Stomach (tissue), 9 donors: Measurements from ENCODE around the gene FASTK. TPM values are rescaled to one million over a fixed set of nuclear protein-coding genes. Genes with fewer than 3 reads are reported as not detected.
A peak's percentile ranks its signal among the peaks of the same experiment; 100 is the strongest.

ENCODE experiments used
- DNase-seq, 2 donors: peaks; one replicate each; pipeline versions ENCODE4 v3.0.0 to v3.0.0-alpha.2; 2013 to 2019
- H3K27ac ChIP-seq, 5 donors: fragments of 200-600 bp in 4 of 5; sonication (generic) in 4 of 5; one replicate each; pipeline ENCODE4 v1.5.1; 2013 to 2019; ENCODE audit warnings: mild to moderate bottlenecking in 1 of 5, moderate library complexity in 1 of 5
- H3K27me3 ChIP-seq, 3 donors: fragments of 200-600 bp; sonication (generic); one replicate each; pipeline ENCODE4 v1.5.1; 2017 to 2019; ENCODE audit warnings: mixed run types in 1 of 3
- H3K36me3 ChIP-seq, 4 donors: fragments of 200-600 bp; sonication (generic); 1 replicate in 3 of 4; 2 replicates in 1 of 4; pipeline ENCODE4 v1.5.1; 2016 to 2019
- H3K4me1 ChIP-seq, 4 donors: fragments of 200-600 bp; sonication (generic); one replicate each; pipeline ENCODE4 v1.5.1; 2016 to 2019
- H3K4me3 ChIP-seq, 4 donors: fragments of 200-600 bp; sonication (generic) in 3 of 4; one replicate each; pipeline ENCODE4 v1.5.1; 2016 to 2019; ENCODE audit warnings: mild to moderate bottlenecking in 1 of 4
- H3K9me3 ChIP-seq, 4 donors: fragments of 200-600 bp; sonication (generic); one replicate each; pipeline ENCODE4 v1.5.1; 2016 to 2019
- CTCF ChIP-seq, 7 experiments: fragments of 450-650 bp in 4 of 7; fragments of 200-600 bp in 3 of 7; sonication (generic) in 3 of 7; IDR thresholded peaks; one replicate each; pipeline ENCODE4 v1.5.1; 2016 to 2019; ENCODE audit warnings: antibody characterized with exemption in 7 of 7, control low read depth in 2 of 7, mild to moderate bottlenecking in 1 of 7
- EP300 ChIP-seq: sonication (generic); formaldehyde crosslinking; IDR thresholded peaks from one replicate; pipeline ENCODE4 v1.6.1; 2017; ENCODE audit warnings: antibody characterized with exemption
- POLR2A ChIP-seq, 4 donors: fragments of 450-650 bp; IDR thresholded peaks; one replicate each; pipeline ENCODE4 v1.6.1; 2016; ENCODE audit warnings: antibody characterized with exemption in 4 of 4, control low read depth in 2 of 4, mild to moderate bottlenecking in 1 of 4, moderate library complexity in 1 of 4
- POLR2AphosphoS5 ChIP-seq, 3 donors: sonication (generic); formaldehyde crosslinking; IDR thresholded peaks; one replicate each; pipeline ENCODE4 v1.6.1; 2016; ENCODE audit warnings: antibody characterized with exemption in 3 of 3
- WGBS, 5 donors: extraction: QIAGEN DNeasy Blood & Tissue Kit in 3 of 5; methylation state at CpG; one replicate each; pipeline versions ENCODE4 v1.1.5 to v1.1.7; 2013 to 2018; 5-methylcytosine and 5-hydroxymethylcytosine counted together
- intact Hi-C: fragments of 100-400 bp; cut with DNase I; formaldehyde crosslinking; loops from one replicate; pipeline ENCODE4 v1.15.1; 2023; ENCODE audit warnings: low total_unique reads
- polyA plus RNA-seq, 3 donors: library from polyadenylated mRNA; stranded (reverse); fragments of 200-250 nt; gene quantifications; one replicate each; pipeline ENCODE4 v1.2.3, GENCODE V29; 2013
- total RNA-seq, 5 donors: library from RNA; depleted of rRNA; stranded (reverse); fragments of >200 nt; gene quantifications; one replicate each; pipeline versions ENCODE4 v1.1.0 to v1.2.3, GENCODE V29; 2014 to 2016
- donor health status: healthy with polysubstance abuse.
- donor health status: Bipolar disorder and iron deficiency.
- donor health status: healthy.

FASTK gene
- total and polyA plus RNA-seq, 8 donors = 40.0 to 415 (median 122) TPM

- TF ChIP-seq CTCF (IDR thresholded peaks at IDR 0.05) = no peak
- no peak for TF ChIP-seq POLR2AphosphoS5 (IDR thresholded peaks at IDR 0.05)
- no peak for TF ChIP-seq POLR2A (IDR thresholded peaks at IDR 0.05)
- TF ChIP-seq EP300 = no peak
- 51 to 63% (median 52%) methylated on average over 13 of the region's 13 CpGs for WGBS, 5 donors
- Histone ChIP-seq H3K27ac (peak overlapping the region in 2 of 5 donors; percentile 9 to 39), H3K27me3 (no peaks in the 10 kb centered on the region), H3K9me3 (no peaks in the 10 kb centered on the region), H3K36me3 (peaks cover 7 to 21% (median 16%) of the 10 kb centered on the region in 4 donors), H3K4me3 (no peak overlapping the region), H3K4me1 (peaks cover 30 to 73% (median 58%) of the 10 kb centered on the region in 4 donors)
- DNase-seq = no peak
- intact Hi-C loops = loop anchor here (10.0 kb wide), 1 partner anchor 49 kb away; no protein-coding TSS in a partner anchor
Measured at GRCh38 chr7:151113344-151114150, 32.9 kb upstream of the FASTK start.

GRCh38 chr7:151110941-151111645 lies 30.5 kb upstream of the FASTK start:
- H3K4me1 ChIP-seq = peaks cover 27 to 63% (median 53%) of the 10 kb centered on the region in 4 donors
- peaks cover 0 to 9% (median 3%) of the 10 kb centered on the region in 4 donors for H3K36me3 ChIP-seq
- TF ChIP-seq EP300 = no peak
- TF ChIP-seq CTCF (IDR thresholded peaks at IDR 0.05) = peak in 6 of 7 experiments; percentile 50 to 90 (median 86)
- no peak for TF ChIP-seq POLR2A (IDR thresholded peaks at IDR 0.05)
- TF ChIP-seq POLR2AphosphoS5 (IDR thresholded peaks at IDR 0.05) = peak in 1 of 3 donors; percentile 84
- no peaks in the 10 kb centered on the region for H3K9me3 ChIP-seq
- DNase-seq = peak; percentile 86 to 92
- peak overlapping the region in 4 of 5 donors; percentile 3 to 47 (median 40) for H3K27ac ChIP-seq
- no peak overlapping the region for H3K4me3 ChIP-seq
- H3K27me3 ChIP-seq = no peaks in the 10 kb centered on the region
- intact Hi-C loops = loop anchor here (10.0 kb wide), 1 partner anchor 46 kb away; no protein-coding TSS in a partner anchor
- WGBS, 5 donors = 24 to 47% (median 31%) methylated on average over 12 to 20 of the region's 20 CpGs

GRCh38 chr7:151110236-151110940 lies 29.8 kb upstream of the FASTK start:
- H3K4me1 ChIP-seq = peaks cover 22 to 56% (median 46%) of the 10 kb centered on the region in 4 donors
- intact Hi-C loops = loop anchor here (10.0 kb wide), 1 partner anchor 46 kb away; no protein-coding TSS in a partner anchor
- H3K27ac ChIP-seq = peak overlapping the region in 3 of 5 donors; percentile 36 to 47 (median 43)
- no peaks in the 10 kb centered on the region for H3K27me3 ChIP-seq
- no peak overlapping the region for H3K4me3 ChIP-seq
- H3K9me3 ChIP-seq = no peaks in the 10 kb centered on the region
- no peak for DNase-seq
- 65 to 75% (median 70%) methylated on average over 10 to 11 of the region's 11 CpGs for WGBS, 5 donors
- TF ChIP-seq CTCF (IDR thresholded peaks at IDR 0.05) (no peak), POLR2A (IDR thresholded peaks at IDR 0.05) (no peak), POLR2AphosphoS5 (IDR thresholded peaks at IDR 0.05) (no peak), EP300 (no peak)
- peaks cover 0 to 9% (median 4%) of the 10 kb centered on the region in 4 donors for H3K36me3 ChIP-seq
